GM12878 (cell line): ENCODE results near the gene LRRC52. TPM values are rescaled to one million over a fixed set of nuclear protein-coding genes. Genes with fewer than 3 reads are reported as not detected.
A peak's percentile ranks its signal among the peaks of the same experiment; 100 is the strongest.

Source experiments
- ATAC-seq: fragments of 200-7000 bp; cut with Tn5 transposase; 3 replicates; pipeline ENCODE4 v1.9.1; 2020; ENCODE audit warnings: mild to moderate bottlenecking, moderate library complexity
- BruUV-seq: library from RNA; stranded (reverse); fragments of 400-500 nt; replicated peaks from 2 replicates; lab custom pipeline; 2021; lab: Mats Ljungman, UMichigan
- CTCF ChIA-PET: fragments of 300-600 bp; sonication (Branson Sonifier 250); formaldehyde crosslinking; extraction: SDS; loops from one replicate; lab custom pipeline; 2021; ENCODE audit warnings: inconsistent platforms; lab: Yijun Ruan, JAX
- POLR2A ChIA-PET: fragments of 350-600 bp; formaldehyde crosslinking; extraction: SDS; loops from one replicate; lab custom pipeline; 2021; ENCODE audit warnings: inconsistent platforms; lab: Charles Lee
- RAD21 ChIA-PET: fragments of 300-600 bp; sonication (Branson Sonifier 250); formaldehyde crosslinking; loops from one replicate; lab custom pipeline; 2023; ENCODE audit warnings: antibody characterized with exemption; ENCODE audit not compliant: unreplicated experiment; lab: Charles Lee
- SMC1A ChIA-PET: fragments of 300-600 bp; sonication (Branson Sonifier 250); formaldehyde crosslinking; loops from one replicate; lab custom pipeline; 2023; ENCODE audit not compliant: unreplicated experiment, uncharacterized antibody; lab: Charles Lee
- DNase-seq: peaks from one replicate; pipeline ENCODE4 v3.0.0-alpha.2; 2011; ENCODE audit warnings: low read depth, low spot score
- FAIRE-seq: peaks from 3 replicates; lab custom pipeline; 2011; peaks lifted over from hg19 to GRCh38; lab: Jason Lieb, UNC
- H2AFZ ChIP-seq: 2 replicates; pipeline ENCODE4 v1.6.0; 2011; ENCODE audit warnings: low read depth, low read length, control low read depth; ENCODE audit not compliant: control insufficient read depth
- H3K27ac ChIP-seq: 2 replicates; pipeline ENCODE4 v1.5.1; 2011; ENCODE audit warnings: control low read depth; ENCODE audit not compliant: control insufficient read depth, insufficient read depth
- H3K27me3 ChIP-seq, 2 experiments: replicated peaks in 1 of 2; 2 replicates each; pipeline versions ENCODE4 v1.6.0 to v1.6.1; 2011; ENCODE audit warnings: low read length in 1 of 2; ENCODE audit not compliant: control insufficient read depth in 2 of 2, insufficient read depth in 2 of 2
- H3K36me3 ChIP-seq, 2 experiments: 2 replicates each; pipeline ENCODE4 v1.5.1; 2011; ENCODE audit warnings: low read length in 1 of 2; ENCODE audit not compliant: control insufficient read depth in 2 of 2, insufficient read depth in 2 of 2
- H3K4me1 ChIP-seq: 2 replicates; pipeline ENCODE4 v1.6.1; 2011; ENCODE audit warnings: mild to moderate bottlenecking, low read length, moderate library complexity, mixed read lengths; ENCODE audit not compliant: control insufficient read depth, insufficient read depth
- H3K4me2 ChIP-seq: 2 replicates; pipeline ENCODE4 v1.6.0; 2011; ENCODE audit warnings: control low read depth; ENCODE audit not compliant: control insufficient read depth, insufficient read depth
- H3K4me3 ChIP-seq: fragments of 200-600 bp; sonication (generic); 2 replicates; pipeline ENCODE4 v1.5.1; 2016
- H3K79me2 ChIP-seq: 2 replicates; pipeline ENCODE4 v1.6.0; 2011; ENCODE audit warnings: low read length; ENCODE audit not compliant: control insufficient read depth, insufficient read depth
- H3K9ac ChIP-seq: 2 replicates; pipeline ENCODE4 v1.8.0; 2011; ENCODE audit warnings: low read length, control low read depth, mixed read lengths; ENCODE audit not compliant: control insufficient read depth, insufficient read depth
- H3K9me3 ChIP-seq: replicated peaks from 3 replicates; pipeline ENCODE4 v1.5.1; 2011; ENCODE audit warnings: mild to moderate bottlenecking, low read length; ENCODE audit not compliant: control insufficient read depth, insufficient read depth
- H4K20me1 ChIP-seq: 2 replicates; pipeline ENCODE4 v1.6.0; 2011; ENCODE audit not compliant: control insufficient read depth, insufficient read depth
- BACH1 ChIP-seq: fragments of 450-650 bp; IDR thresholded peaks from 2 replicates; pipeline ENCODE4 v1.6.1; 2017; ENCODE audit warnings: mild to moderate bottlenecking, borderline replicate concordance
- CBX3 ChIP-seq: fragments of 200-600 bp; sonication (generic); IDR thresholded peaks from 2 replicates; pipeline ENCODE4 v1.6.1; 2016; ENCODE audit warnings: low read depth, borderline replicate concordance
- NFIC ChIP-seq: IDR thresholded peaks from 2 replicates; pipeline ENCODE4 v1.6.1; 2012; ENCODE audit warnings: low read depth, mild to moderate bottlenecking, inconsistent platforms, low read length, moderate library complexity
- NRF1 ChIP-seq: conservative IDR thresholded peaks from 2 replicates; pipeline ENCODE4 v1.6.1; 2011; ENCODE audit warnings: mild to moderate bottlenecking, low read depth, low read length, improper control_type of control experiment
- POLR2A ChIP-seq: IDR thresholded peaks from 2 replicates; pipeline ENCODE4 v1.6.1; 2011; ENCODE audit warnings: low read depth, mild to moderate bottlenecking, low read length
- RB1 ChIP-seq: fragments of 450-650 bp; formaldehyde crosslinking; IDR thresholded peaks from 2 replicates; pipeline ENCODE4 v1.6.1; 2017; ENCODE audit warnings: mild to moderate bottlenecking, borderline replicate concordance
- RBBP5 ChIP-seq: fragments of 200-600 bp; sonication (generic); conservative IDR thresholded peaks from 2 replicates; pipeline ENCODE4 v1.6.1; 2016
- WGBS: methylation state at CpG from one replicate; pipeline ENCODE4 v1.1.6; 2016; ENCODE audit warnings: low lambda C conversion rate; ENCODE audit not compliant: insufficient replicate concordance, insufficient coverage; ENCODE audit errors: missing lambda C conversion rate; 5-methylcytosine and 5-hydroxymethylcytosine counted together
- in situ Hi-C: fragments of 300-500 bp; cut with MboI; formaldehyde crosslinking; loops from 9 replicates; pipeline ENCODE4 v1.14.3; 2018; ENCODE audit warnings: mixed read lengths
- intact Hi-C: fragments of 100-400 bp; cut with micrococcal nuclease; formaldehyde crosslinking; loops from one replicate; pipeline ENCODE4 v1.14.2; 2022; ENCODE audit not compliant: unreplicated experiment
- polyA plus RNA-seq, 11 experiments: library from polyadenylated mRNA; depleted of rRNA in 4 of 11; unstranded in 6 of 11; stranded (reverse) in 5 of 11; fragments of >200 nt; fragmentation: Nextera tagmentation in 4 of 11; fragmentation: Illumina TruSeq in 1 of 11; extraction: Ambion mirVana in 4 of 11; extraction: Trizol in 1 of 11; gene quantifications; 1 replicate in 1 of 11; 2 replicates in 10 of 11; pipeline versions ENCODE4 v1.2.1 to v1.2.3, GENCODE V29; 2011 to 2016; ENCODE audit warnings: inconsistent platforms in 2 of 11, missing spikeins in 2 of 11, low read depth in 1 of 11
- total RNA-seq, 4 experiments: library from RNA; depleted of rRNA in 3 of 4; stranded (reverse); fragments of >200 nt in 3 of 4; fragmentation: Illumina TruSeq in 1 of 4; extraction: Trizol in 1 of 4; gene quantifications; 2 replicates each; pipeline versions ENCODE4 v1.2.1 to v1.2.3, GENCODE V29; 2013 to 2021
- TF ChIP-seq, protein P1 (sequence below): fragments of 450-650 bp; IDR thresholded peaks from 2 replicates; pipeline ENCODE4 v1.6.1; 2017; ENCODE audit warnings: antibody characterized with exemption, mild to moderate bottlenecking, moderate library complexity
- TF ChIP-seq, protein P2 (sequence below): fragments of 450-650 bp; conservative IDR thresholded peaks from 2 replicates; pipeline ENCODE4 v1.6.1; 2017; ENCODE audit warnings: mild to moderate bottlenecking, moderate library complexity

LRRC52 gene
- total and polyA plus RNA-seq, 10 of the 15 experiments (the other 5 are each of a cell fraction or from before 2014, with no cell fraction given), result not detected

DNA sequence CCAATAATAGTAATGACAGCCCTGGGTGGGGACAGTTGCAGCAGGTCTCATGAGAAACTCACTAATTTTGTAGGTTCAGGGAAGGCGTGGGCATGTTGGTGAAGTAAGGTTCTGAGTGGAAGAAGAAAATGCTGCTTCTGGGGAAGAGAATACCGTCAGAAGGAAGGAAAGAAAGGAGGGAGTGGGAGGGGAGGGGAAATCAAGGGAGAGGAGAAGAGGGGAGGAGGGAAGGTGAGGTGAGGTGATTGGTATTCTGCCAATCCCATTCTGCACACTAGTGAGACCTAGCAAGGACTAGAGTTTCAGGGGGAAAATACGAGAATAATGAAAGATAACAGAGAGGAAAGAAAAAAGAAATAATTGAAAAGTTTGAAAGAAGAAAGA, 54.9 kb downstream of the LRRC52 start:
- no peaks in the 10 kb centered on the region for H3K79me2 ChIP-seq
- peaks cover 0 to 6% of the 10 kb centered on the region in 2 experiments; a peak in 1 of 4 replicates for H3K27me3 ChIP-seq
- H4K20me1 ChIP-seq, result no peaks in the 10 kb centered on the region
- RAD21 ChIA-PET, result interaction anchor here (0.7 to 4.9 kb wide), 8 partner anchors 32 to 316 kb away, joined by 3 to 24 read pairs (median 3); partner anchors contain the start of genes ALDH9A1, TMCO1 and UCK2
- no peak for FAIRE-seq
- no peak for DNase-seq
- SMC1A ChIA-PET, result interaction anchor here (0.7 to 10.2 kb wide), 15 partner anchors 8 to 534 kb away, joined by 3 to 109 read pairs (median 4); partner anchors contain the start of genes ALDH9A1 and TMCO1
- peak overlapping the region; percentile 96 for H3K4me2 ChIP-seq
- ATAC-seq, result no peak
- peak overlapping the region; percentile 87 for H2AFZ ChIP-seq
- POLR2A ChIA-PET, result interaction anchor here (0.9 to 1.2 kb wide), 4 partner anchors 32 to 276 kb away, joined by 3 to 9 read pairs (median 4); partner anchors contain the start of gene MGST3
- TF ChIP-seq POLR2A, result no peak
- TF ChIP-seq NRF1, result no peak
- no peak for TF ChIP-seq BACH1
- no peak for TF ChIP-seq NFIC
- TF ChIP-seq RBBP5, result no peak
- TF ChIP-seq RB1, result no peak
- TF ChIP-seq, protein P1, sequence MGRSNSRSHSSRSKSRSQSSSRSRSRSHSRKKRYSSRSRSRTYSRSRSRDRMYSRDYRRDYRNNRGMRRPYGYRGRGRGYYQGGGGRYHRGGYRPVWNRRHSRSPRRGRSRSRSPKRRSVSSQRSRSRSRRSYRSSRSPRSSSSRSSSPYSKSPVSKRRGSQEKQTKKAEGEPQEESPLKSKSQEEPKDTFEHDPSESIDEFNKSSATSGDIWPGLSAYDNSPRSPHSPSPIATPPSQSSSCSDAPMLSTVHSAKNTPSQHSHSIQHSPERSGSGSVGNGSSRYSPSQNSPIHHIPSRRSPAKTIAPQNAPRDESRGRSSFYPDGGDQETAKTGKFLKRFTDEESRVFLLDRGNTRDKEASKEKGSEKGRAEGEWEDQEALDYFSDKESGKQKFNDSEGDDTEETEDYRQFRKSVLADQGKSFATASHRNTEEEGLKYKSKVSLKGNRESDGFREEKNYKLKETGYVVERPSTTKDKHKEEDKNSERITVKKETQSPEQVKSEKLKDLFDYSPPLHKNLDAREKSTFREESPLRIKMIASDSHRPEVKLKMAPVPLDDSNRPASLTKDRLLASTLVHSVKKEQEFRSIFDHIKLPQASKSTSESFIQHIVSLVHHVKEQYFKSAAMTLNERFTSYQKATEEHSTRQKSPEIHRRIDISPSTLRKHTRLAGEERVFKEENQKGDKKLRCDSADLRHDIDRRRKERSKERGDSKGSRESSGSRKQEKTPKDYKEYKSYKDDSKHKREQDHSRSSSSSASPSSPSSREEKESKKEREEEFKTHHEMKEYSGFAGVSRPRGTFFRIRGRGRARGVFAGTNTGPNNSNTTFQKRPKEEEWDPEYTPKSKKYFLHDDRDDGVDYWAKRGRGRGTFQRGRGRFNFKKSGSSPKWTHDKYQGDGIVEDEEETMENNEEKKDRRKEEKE, result no peak
- TF ChIP-seq CBX3, result no peak
- TF ChIP-seq, protein P2, sequence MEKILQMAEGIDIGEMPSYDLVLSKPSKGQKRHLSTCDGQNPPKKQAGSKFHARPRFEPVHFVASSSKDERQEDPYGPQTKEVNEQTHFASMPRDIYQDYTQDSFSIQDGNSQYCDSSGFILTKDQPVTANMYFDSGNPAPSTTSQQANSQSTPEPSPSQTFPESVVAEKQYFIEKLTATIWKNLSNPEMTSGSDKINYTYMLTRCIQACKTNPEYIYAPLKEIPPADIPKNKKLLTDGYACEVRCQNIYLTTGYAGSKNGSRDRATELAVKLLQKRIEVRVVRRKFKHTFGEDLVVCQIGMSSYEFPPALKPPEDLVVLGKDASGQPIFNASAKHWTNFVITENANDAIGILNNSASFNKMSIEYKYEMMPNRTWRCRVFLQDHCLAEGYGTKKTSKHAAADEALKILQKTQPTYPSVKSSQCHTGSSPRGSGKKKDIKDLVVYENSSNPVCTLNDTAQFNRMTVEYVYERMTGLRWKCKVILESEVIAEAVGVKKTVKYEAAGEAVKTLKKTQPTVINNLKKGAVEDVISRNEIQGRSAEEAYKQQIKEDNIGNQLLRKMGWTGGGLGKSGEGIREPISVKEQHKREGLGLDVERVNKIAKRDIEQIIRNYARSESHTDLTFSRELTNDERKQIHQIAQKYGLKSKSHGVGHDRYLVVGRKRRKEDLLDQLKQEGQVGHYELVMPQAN, result no peak
- peaks cover 8% of the 10 kb centered on the region; the same call in 1 of the 2 replicates for H3K4me1 ChIP-seq
- H3K9ac ChIP-seq, result peak overlapping the region; percentile 79
- intact Hi-C loops, result loop anchor here (1.0 to 10.0 kb wide), 3 partner anchors 33 to 566 kb away; partner anchors contain the start of genes FAM78B, MGST3 and TMCO1
- WGBS, result 7% methylated on average over 3 of the region's 3 CpGs
- no peaks in the 10 kb centered on the region for H3K36me3 ChIP-seq
- peak overlapping the region; percentile 70 for H3K4me3 ChIP-seq
- in situ Hi-C loops, result no loop called here
- CTCF ChIA-PET, result interaction anchor here (0.8 to 14.1 kb wide), 13 partner anchors 32 to 325 kb away, joined by 3 to 176 read pairs (median 4); partner anchors contain the start of genes ALDH9A1 and MGST3
- BruUV-seq, result no TSS peak
- H3K27ac ChIP-seq, result peak overlapping the region; percentile 71
- no peaks in the 10 kb centered on the region for H3K9me3 ChIP-seq
